ENCODE data around the gene SLC25A51. TPM values are rescaled to one million over a fixed set of nuclear protein-coding genes. Genes with fewer than 3 reads are reported as not detected.
A peak's percentile ranks its signal among the peaks of the same experiment; 100 is the strongest.

The SLC25A51 gene
- total and polyA plus RNA-seq, 2 donors (not counting 3 experiments of a cell fraction or from before 2014, with no cell fraction given), result 15.4 to 36.2 TPM

DNA sequence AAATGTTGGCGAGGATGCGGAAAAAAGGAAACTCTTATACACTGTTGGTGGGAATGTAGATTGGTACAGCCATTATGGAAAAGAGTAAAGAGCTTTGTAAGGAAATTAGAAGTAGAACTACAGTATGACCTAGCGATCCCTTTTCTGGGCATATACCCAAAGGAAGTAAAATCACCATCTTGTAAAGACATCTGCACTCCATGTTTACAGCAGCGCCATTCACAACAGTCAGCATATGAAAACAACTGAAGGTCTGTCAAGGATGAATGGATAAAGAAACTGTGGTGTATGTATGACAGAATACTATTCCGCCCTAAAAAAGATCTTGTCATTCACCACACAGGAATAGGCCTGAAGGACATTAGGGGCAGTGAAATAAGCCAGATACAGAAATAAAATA, 27.7 kb upstream of the SLC25A51 start:
- Histone ChIP-seq H3K79me2 (ENCODE audit: control insufficient read depth, insufficient read depth, low read length) (peaks cover 2% of the 10 kb centered on the region), H3K4me1 (ENCODE audit: control insufficient read depth, extremely low read depth, insufficient read depth, low read length) (peaks cover 33% of the 10 kb centered on the region), H2AFZ (ENCODE audit: low read depth, low read length) (no peak overlapping the region), H3K9me1 (replicated peaks; ENCODE audit: control insufficient read depth, extremely low read depth, insufficient read depth, low read length) (no peaks in the 10 kb centered on the region), H3K9ac (replicated peaks; ENCODE audit: extremely low read depth, insufficient read depth, low read length) (no peak overlapping the region), H3K4me3 (replicated peaks in 1 of 3; ENCODE audit: insufficient read depth in 1 of 3, low read depth in 1 of 3, low read length in 3 of 3) (no peak overlapping the region), H3K27me3 (ENCODE audit: control insufficient read depth in 2 of 2, insufficient read depth in 2 of 2, low read length in 2 of 2) (no peaks in the 10 kb centered on the region), H3K27ac (ENCODE audit: insufficient read depth, low read depth, low read length) (no peak overlapping the region), H3K4me2 (ENCODE audit: insufficient read depth, low read length) (no peak overlapping the region), H3K36me3 (ENCODE audit: control insufficient read depth in 2 of 2, extremely low read depth in 1 of 2, insufficient read depth in 2 of 2, low read length in 2 of 2) (no peaks in the 10 kb centered on the region), H4K20me1 (replicated peaks; ENCODE audit: control insufficient read depth, extremely low read depth, insufficient read depth, low read length) (no peaks in the 10 kb centered on the region), H3K9me3 (replicated peaks; ENCODE audit: control insufficient read depth, insufficient read depth, low read length) (no peaks in the 10 kb centered on the region)
- FAIRE-seq (no peak), DNase-seq (ENCODE audit: low read depth, low spot score) (peak; percentile 51)
- no TSS peak for BruUV-seq (replicated peaks)
- no peak for TF ChIP-seq POLR2A (IDR thresholded peaks at IDR 0.05; ENCODE audit: low read depth, low read length)
- no peak for TF ChIP-seq POLR2AphosphoS5 (IDR thresholded peaks at IDR 0.05; ENCODE audit: insufficient read depth, low read depth, low read length)
- TF ChIP-seq, protein P1, sequence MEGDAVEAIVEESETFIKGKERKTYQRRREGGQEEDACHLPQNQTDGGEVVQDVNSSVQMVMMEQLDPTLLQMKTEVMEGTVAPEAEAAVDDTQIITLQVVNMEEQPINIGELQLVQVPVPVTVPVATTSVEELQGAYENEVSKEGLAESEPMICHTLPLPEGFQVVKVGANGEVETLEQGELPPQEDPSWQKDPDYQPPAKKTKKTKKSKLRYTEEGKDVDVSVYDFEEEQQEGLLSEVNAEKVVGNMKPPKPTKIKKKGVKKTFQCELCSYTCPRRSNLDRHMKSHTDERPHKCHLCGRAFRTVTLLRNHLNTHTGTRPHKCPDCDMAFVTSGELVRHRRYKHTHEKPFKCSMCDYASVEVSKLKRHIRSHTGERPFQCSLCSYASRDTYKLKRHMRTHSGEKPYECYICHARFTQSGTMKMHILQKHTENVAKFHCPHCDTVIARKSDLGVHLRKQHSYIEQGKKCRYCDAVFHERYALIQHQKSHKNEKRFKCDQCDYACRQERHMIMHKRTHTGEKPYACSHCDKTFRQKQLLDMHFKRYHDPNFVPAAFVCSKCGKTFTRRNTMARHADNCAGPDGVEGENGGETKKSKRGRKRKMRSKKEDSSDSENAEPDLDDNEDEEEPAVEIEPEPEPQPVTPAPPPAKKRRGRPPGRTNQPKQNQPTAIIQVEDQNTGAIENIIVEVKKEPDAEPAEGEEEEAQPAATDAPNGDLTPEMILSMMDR (IDR thresholded peaks at IDR 0.05; ENCODE audit: extremely low read depth in 1 of 2, insufficient read depth in 1 of 2, low read depth in 1 of 2, low read length in 2 of 2), result no peak
- no peak for TF ChIP-seq MYC (IDR thresholded peaks at IDR 0.05; ENCODE audit: low read depth, low read length)
- no peak for TF ChIP-seq EZH2 (IDR thresholded peaks at IDR 0.05; ENCODE audit: borderline replicate concordance, low read depth, low read length, severe bottlenecking)
- TF ChIP-seq JUN (IDR thresholded peaks at IDR 0.05; ENCODE audit: borderline replicate concordance, insufficient read depth, insufficient read length, low read depth), result no peak
- TF ChIP-seq FOS (IDR thresholded peaks at IDR 0.05; ENCODE audit: borderline replicate concordance, insufficient read depth, low read length), result no peak
- TF ChIP-seq GATA2 (IDR thresholded peaks at IDR 0.05; ENCODE audit: insufficient read depth, insufficient read length, low read depth, low read length), result no peak
- TF ChIP-seq MAX (IDR thresholded peaks at IDR 0.05; ENCODE audit: insufficient read depth, insufficient read length), result no peak
- CTCF ChIA-PET, result interaction anchor here (1.8 kb wide), 1 partner anchor 15 kb away, joined by 5 read pairs; no protein-coding TSS in a partner anchor
- POLR2A ChIA-PET, result no interaction called here
- dilution Hi-C loops (cut with MboI; ENCODE audit: extremely low pct_ligation_motif_present, low sequenced_read_pairs), result no loop called here
- intact Hi-C loops (cut with micrococcal nuclease), result no loop called here
